Stimulated activated CD4-positive, alpha-beta T cell treated with anti-CD3 and anti-CD28 coated beads, Interleukin-2, amount 100 ng/mL, for 48 hours (primary cell): Measurements from ENCODE around the gene LAMA4.

Experiments
- DNase-seq, 2 donors: peaks; one replicate each; pipeline ENCODE4 v3.0.0-alpha.2; 2020

The LAMA4 gene

GRCh38 chr6:112234601-112235000 lies 19.8 kb downstream of the LAMA4 start:
- DNase-seq: no peak

GRCh38 chr6:112233847-112234246 lies 20.5 kb downstream of the LAMA4 start:
- DNase-seq: no peak

DNA sequence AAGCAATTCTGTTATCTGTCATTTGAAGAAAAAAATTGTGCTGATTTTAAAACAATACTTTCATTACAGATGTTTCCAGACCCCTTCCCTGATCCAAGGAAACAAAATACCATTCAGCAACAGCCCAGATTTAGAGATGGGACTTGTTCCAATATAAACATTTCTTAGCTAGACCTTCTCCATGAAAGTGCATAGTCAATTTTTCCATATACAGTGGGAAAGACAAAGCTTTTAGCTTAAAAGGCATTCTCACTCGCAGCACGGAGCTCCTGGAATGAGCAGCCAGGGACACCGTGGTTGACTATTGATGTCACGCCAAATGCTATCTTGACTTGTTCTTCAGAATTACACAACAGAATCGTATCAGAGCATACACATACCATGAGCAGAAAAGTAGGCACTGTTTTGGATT lies 21.5 kb downstream of the LAMA4 start:
- no peak for DNase-seq

- DNase-seq: no peak
These were observed 22.7 kb downstream of the LAMA4 start for GRCh38 chr6:112231594-112232060.

GRCh38 chr6:112231164-112231563 lies 23.2 kb downstream of the LAMA4 start:
- DNase-seq: no peak

DNA sequence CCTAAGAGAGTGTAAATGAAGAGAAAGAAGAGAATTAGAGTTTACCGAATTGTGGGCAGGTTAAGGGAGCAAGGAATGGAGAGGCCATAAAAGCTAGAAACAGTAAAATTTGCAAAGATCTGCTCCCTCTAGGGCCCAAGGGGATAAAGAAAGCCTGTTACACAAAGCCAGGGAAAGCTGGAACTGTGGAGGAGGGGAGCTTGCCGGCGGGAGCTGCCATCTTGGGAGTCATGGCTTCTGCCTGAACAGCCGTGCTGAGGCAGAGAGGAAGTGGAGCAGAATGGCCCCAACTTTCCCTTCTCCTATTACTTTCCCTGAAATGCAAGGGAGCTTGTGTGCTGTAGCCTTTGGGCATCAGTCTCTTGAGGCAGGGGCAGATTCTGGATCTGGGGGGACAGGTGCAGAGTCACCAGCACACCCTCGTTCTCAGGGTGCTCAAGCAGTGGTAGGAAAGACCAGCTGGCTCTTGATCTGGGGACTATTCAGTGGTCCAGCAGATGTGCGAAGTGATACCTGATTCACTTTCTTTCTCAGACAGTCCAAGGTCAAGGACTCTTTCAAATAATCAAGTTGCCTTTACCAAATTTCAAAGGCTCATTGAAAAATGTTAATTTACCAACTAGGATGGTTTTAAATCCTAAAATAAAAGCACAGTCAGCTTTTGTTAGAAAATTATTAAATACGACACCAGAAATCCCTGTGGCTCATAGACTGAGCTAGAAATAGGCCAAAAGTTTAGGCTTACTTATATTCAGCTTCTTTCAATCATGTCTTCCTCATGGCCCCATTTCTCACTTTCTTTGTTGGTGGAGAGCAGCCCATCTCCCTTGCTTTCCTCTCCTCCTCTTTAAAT lies 25.7 kb downstream of the LAMA4 start:
- DNase-seq: no peak

GRCh38 chr6:112227992-112228391 lies 26.4 kb downstream of the LAMA4 start:
- DNase-seq: no peak

GRCh38 chr6:112227411-112227810 lies 27.0 kb downstream of the LAMA4 start:
- no peak for DNase-seq

- DNase-seq: no peak
These were observed 28.7 kb downstream of the LAMA4 start for GRCh38 chr6:112225691-112226090.

DNA sequence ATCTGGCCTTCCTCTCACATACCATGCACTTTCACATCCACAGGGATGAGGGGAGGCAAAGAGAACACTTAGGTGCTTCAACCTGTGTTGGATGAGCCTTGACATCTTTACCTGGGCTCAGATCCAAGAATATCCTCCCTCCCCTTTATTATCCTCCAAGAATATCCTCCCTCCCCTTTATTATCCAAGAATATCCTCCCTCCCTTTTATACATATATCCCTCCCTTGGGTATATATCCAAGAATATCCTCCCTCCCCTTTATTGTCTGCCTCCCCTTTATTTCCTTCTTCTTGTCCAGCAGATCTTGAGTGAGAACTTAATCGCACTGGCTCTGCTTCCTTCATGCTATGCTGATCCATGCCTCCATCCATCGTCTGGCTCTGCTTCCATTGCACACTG lies 30.3 kb downstream of the LAMA4 start:
- DNase-seq: no peak

GRCh38 chr6:112223070-112223861 lies 31.1 kb downstream of the LAMA4 start:
- no peak for DNase-seq

DNA sequence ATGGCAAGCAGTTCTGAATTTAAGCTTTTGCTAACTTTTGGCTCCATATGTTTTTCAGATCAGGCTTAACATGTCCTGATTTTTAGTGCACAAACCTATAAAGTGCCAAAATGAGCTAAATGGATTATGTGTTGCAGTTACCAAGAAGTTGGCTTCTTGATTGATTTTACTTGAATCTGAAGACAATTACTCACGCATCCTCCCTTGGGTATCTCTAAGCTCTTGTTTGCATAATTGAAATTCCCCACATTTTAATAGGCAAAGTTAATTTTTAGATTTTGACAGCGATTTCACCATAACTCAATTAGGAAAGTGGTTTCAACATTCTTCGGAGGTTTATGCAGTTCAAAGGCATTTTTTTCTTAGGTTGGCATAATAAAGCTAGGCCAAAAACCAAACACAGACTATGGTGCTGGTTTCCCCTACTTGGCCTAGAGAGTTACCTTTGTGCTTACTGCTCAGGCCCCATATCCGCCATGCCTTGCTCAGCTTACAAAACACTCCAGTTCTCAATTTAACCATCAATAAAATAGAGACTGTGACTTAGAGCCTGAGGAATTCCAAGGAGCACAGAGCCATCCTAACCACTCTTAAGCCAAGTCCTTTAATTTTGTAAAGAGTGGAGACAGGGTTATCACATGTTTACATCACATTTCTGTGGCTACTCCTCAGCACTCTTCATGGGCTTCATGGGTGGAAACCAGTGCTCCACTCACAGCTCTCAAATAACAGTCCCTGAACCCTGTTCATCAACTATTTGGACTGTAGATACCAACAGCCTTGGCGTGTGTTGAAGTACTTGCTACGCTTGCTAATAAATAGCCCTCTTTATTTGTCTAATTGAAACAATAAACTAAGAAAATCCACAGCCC lies 32.1 kb downstream of the LAMA4 start:
- no peak for DNase-seq

DNA sequence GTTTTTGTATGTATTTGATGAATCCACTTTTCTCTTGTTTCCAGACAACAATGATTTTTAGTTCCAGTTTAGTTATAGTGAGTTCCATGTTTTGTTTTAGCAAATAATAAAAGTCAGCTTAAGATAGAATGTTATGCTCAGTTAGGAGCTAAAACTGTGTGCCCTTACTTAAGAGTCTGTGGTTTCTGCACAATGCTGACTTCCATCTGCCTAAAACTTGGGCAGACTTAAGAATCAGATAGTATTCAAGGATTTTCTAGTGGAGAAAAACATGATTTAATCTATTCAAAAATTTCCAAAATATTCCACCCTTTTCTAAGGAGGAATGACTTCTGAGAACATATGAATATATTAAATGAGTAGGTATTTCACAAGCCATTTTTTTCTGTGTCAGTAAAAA lies 32.8 kb downstream of the LAMA4 start:
- no peak for DNase-seq

DNA sequence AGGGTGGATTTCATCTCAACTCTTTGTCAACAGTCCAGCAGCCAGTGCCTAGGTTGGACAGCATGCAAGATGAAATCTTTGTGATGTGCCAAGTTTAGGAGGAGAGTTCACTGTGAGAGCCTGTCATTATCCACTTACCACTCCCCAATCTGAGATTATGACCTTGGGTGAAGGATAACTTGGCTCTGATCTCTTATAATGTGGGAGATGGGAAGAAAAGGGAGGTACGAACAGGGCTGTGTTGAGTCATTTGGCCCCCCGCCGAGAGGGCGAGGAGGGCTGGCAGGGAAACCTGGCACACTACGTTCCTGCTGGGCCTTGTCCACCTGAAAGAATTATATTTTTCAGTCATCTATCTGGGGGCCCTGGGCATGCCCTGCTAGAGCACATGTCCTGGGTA lies 35.8 kb downstream of the LAMA4 start:
- DNase-seq: no peak

DNA sequence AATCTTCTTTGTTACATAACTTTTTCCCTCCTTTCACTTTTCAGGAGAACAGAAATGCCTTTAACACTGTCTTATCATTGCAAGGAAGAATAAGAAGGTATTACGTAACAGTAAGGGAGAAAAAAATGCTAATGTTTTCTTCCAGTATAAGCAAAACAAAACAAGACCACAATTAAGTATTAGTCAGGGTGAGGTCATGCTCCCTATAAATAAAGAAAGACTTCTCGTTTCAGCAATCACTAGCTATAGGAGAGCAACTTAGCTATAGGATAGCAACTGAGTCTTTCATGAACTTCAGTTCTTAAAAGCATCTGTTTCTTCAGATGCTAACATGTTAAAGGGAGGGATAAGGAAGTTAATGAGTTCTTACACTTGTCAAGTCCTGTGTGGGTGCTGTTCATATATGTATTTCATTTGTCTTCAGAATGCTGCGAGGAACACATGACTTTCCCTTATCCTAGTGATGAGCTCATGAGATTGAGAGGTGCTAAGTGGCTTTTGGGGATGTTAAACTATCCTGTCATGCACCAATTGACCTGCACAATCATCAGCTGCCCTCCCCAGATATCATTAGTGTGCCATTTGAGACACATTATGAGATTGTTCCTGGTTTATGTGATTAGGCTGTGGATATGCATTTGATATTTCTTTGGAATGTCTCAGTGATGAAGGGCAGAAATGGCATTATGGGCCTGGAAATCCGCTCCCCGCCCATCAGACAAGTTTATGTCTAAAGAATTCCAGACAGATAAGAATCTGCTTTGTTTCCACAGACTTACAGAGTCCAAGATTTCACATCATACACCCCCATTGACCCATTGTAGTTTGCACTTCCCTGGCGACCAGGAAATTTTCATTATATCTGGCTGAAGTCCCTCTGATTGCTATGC lies 37.5 kb downstream of the LAMA4 start:
- no peak for DNase-seq

- no peak for DNase-seq
These were observed 38.7 kb downstream of the LAMA4 start for GRCh38 chr6:112215488-112216284.

DNA sequence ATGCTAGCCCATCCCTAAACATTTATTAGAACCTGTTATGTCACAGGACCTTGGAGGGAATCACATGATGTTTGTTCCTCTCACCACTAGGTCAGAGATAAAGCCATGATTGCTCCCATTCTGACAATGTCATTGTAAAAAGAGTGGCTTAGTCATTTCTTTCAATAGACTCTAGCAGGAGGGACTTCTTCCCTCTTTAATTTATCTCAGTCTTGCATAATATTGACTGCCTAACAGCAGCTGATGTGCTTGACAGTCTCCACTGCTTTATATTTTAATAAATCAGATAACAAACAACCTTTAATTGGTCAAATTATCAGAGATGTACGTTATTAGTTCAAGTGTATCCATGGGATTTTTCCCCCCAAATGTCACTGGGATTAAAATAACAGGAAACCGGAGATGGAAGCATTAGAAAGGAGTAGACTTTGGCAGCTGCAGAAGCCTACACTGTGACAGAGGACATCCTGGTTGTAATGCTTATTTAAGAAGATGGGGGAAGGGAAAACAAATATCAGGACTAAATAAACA lies 39.6 kb downstream of the LAMA4 start:
- DNase-seq: no peak

DNA sequence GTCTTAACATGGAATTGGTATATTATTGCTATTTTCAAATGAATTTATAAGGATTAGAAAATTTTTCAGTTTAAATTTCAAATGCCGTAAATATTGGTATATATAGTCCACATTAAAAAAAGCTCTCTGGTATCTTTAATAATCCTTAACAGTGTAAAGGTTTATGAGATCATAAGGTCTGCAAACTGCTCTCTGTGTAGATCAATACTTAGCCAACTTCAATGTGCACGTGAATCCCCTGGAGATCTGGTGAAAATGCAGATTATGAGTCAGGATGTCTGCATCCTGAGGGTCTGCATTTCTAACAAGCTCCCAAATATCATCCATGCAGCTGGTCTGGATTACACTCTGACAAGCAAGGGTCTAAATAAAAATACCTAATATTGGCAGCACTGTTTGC lies 43.5 kb downstream of the LAMA4 start:
- no peak for DNase-seq

DNA sequence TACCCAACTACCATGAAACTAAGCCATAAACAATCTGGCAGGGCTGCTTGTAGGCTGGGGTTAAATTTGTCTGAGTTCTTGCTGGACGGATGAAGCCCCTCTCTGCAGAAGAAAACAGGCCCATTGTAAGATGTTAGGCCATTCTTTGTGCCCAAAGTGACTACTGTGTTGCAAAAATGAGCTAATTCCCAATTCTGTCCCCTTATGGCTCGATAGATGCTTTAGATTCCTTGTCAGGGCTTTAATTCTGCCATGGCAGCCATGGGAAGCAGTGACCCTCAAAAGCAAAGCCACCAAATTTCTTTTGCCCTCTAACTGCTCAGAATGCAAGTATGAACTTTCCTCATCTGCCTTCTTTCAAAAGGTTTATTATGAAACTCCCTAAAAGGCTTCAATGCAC lies 45.2 kb downstream of the LAMA4 start:
- no peak for DNase-seq

GRCh38 chr6:112207776-112208175 lies 46.6 kb downstream of the LAMA4 start:
- no peak for DNase-seq

DNA sequence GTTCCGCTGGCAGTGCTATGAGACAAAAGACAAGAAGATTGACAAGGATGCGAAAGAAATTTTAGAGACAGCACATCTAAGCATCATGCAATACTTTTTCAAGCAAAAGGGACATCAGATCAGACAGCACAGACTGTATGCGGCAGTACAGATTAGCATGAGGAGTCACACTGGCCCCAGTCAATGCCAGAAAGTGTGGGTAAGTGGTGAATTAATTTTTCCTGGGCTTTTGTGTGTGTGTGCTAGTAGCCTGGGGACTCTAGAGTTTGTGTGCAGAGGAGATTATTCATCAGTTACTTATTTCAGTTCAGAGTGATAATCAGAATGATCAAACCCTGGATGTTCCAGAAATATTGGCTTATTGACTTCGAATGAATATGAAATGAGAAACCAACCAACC lies 47.2 kb downstream of the LAMA4 start:
- no peak for DNase-seq
